ENCODE results near the gene AUTS2. TPM values are rescaled to one million over a fixed set of nuclear protein-coding genes. Genes with fewer than 3 reads are reported as not detected.

AUTS2 gene
- total RNA-seq, 3 donors from 2014 or later, result 31.2 to 67.6 (median 36.5) TPM

- no peaks in the 10 kb centered on the region for H3K4me1 ChIP-seq (ENCODE audit: low read depth)
- no peak for TF ChIP-seq CTCF (IDR thresholded peaks at IDR 0.05)
- ATAC-seq, result no peak
- intact Hi-C loops (cut with DNase I, micrococcal nuclease), result no loop called here
- no peaks in the 10 kb centered on the region for H3K36me3 ChIP-seq (ENCODE audit: low read depth)
- H3K9me3 ChIP-seq, result no peaks in the 10 kb centered on the region
- H3K4me3 ChIP-seq, result no peak overlapping the region
- DNase-seq, result no peak
Observed at GRCh38 chr7:70770154-70770553, 1171.9 kb downstream of the AUTS2 start.

- no peak for ATAC-seq
Observed at GRCh38 chr7:70771451-70771850, 1173.2 kb downstream of the AUTS2 start.

GRCh38 chr7:70772891-70773290 lies 1174.6 kb downstream of the AUTS2 start:
- no peak for ATAC-seq
- H3K36me3 ChIP-seq (ENCODE audit: low read depth), result no peaks in the 10 kb centered on the region
- intact Hi-C loops (cut with DNase I, micrococcal nuclease), result no loop called here

More at GRCh38 chr7:70771451-70771850, 1173.2 kb downstream of the AUTS2 start:
- TF ChIP-seq CTCF (IDR thresholded peaks at IDR 0.05), result no peak
- intact Hi-C loops (cut with DNase I, micrococcal nuclease), result no loop called here
- DNase-seq, result no peak
- Histone ChIP-seq H3K36me3 (ENCODE audit: low read depth) (no peaks in the 10 kb centered on the region), H3K9me3 (no peaks in the 10 kb centered on the region), H3K4me3 (no peak overlapping the region), H3K4me1 (ENCODE audit: low read depth) (no peaks in the 10 kb centered on the region)

GRCh38 chr7:70773406-70773805 lies 1175.1 kb downstream of the AUTS2 start:
- no peaks in the 10 kb centered on the region for H3K36me3 ChIP-seq (ENCODE audit: low read depth)

More at GRCh38 chr7:70772891-70773290, 1174.6 kb downstream of the AUTS2 start:
- Histone ChIP-seq H3K4me3 (no peak overlapping the region), H3K4me1 (ENCODE audit: low read depth) (no peaks in the 10 kb centered on the region), H3K9me3 (no peaks in the 10 kb centered on the region)
- no peak for TF ChIP-seq CTCF (IDR thresholded peaks at IDR 0.05)
- no peak for DNase-seq

GRCh38 chr7:70774950-70775527 lies 1176.8 kb downstream of the AUTS2 start:
- DNase-seq (no peak), ATAC-seq (no peak)
- no peak overlapping the region for H3K4me3 ChIP-seq
- no peaks in the 10 kb centered on the region for H3K4me1 ChIP-seq (ENCODE audit: low read depth)
- H3K9me3 ChIP-seq, result no peaks in the 10 kb centered on the region
- no peaks in the 10 kb centered on the region for H3K36me3 ChIP-seq (ENCODE audit: low read depth)
- no peak for TF ChIP-seq CTCF (IDR thresholded peaks at IDR 0.05)
- intact Hi-C loops (cut with DNase I, micrococcal nuclease), result no loop called here

More at GRCh38 chr7:70773406-70773805, 1175.1 kb downstream of the AUTS2 start:
- no peak for DNase-seq
- no peaks in the 10 kb centered on the region for H3K4me1 ChIP-seq (ENCODE audit: low read depth)
- no peak for ATAC-seq
- no peak for TF ChIP-seq CTCF (IDR thresholded peaks at IDR 0.05)
- no peaks in the 10 kb centered on the region for H3K9me3 ChIP-seq
- no peak overlapping the region for H3K4me3 ChIP-seq
- intact Hi-C loops (cut with DNase I, micrococcal nuclease), result no loop called here
